HCEC 1CT (cell line): Measurements from ENCODE around the gene MMP25.
"Not testable (repeated sequence)": the region's sequence is repeated elsewhere in the genome, so short reads cannot be mapped to it uniquely, and the experiment has no call there.

Source experiments
- DNase-seq: peaks from one replicate; pipeline ENCODE4 v3.0.0-alpha.2; 2017

The MMP25 gene

GRCh38 chr16:3030222-3031212 is 15.8 kb upstream of the MMP25 start:
- DNase-seq: no peak

- DNase-seq: no peak
Observed at GRCh38 chr16:3032624-3033023, 13.7 kb upstream of the MMP25 start.

GRCh38 chr16:3035289-3035971 is 10.9 kb upstream of the MMP25 start:
- DNase-seq: no peak

GRCh38 chr16:3035972-3036725 is 10.2 kb upstream of the MMP25 start:
- DNase-seq: no peak

GRCh38 chr16:3036726-3037315 is 9.5 kb upstream of the MMP25 start, which contains the start of gene BICDL2:
Gene BICDL2 (minus strand): TSS chr16:3036944. CDS start chr16:3035496, 1,448 bp downstream.
- no peak for DNase-seq

GRCh38 chr16:3038256-3038655 is 8.1 kb upstream of the MMP25 start:
- no peak for DNase-seq

GRCh38 chr16:3038896-3039295 is 7.5 kb upstream of the MMP25 start:
- no peak for DNase-seq

GRCh38 chr16:3042376-3042775 is 4.0 kb upstream of the MMP25 start:
- no peak for DNase-seq

GRCh38 chr16:3044708-3045107 is 1.7 kb upstream of the MMP25 start:
- no peak for DNase-seq

GRCh38 chr16:3046641-3047386 is 453 bp downstream of the MMP25 start:
- no peak for DNase-seq

- no peak for DNase-seq
Observed at GRCh38 chr16:3047387-3047720, 993 bp downstream of the MMP25 start.

- no peak for DNase-seq
Observed at GRCh38 chr16:3049921-3050481, 3.6 kb downstream of the MMP25 start.

GRCh38 chr16:3050487-3050886 is 4.1 kb downstream of the MMP25 start:
- no peak for DNase-seq

GRCh38 chr16:3051009-3051408 is 4.6 kb downstream of the MMP25 start:
- DNase-seq: no peak

GRCh38 chr16:3051494-3051893 is 5.1 kb downstream of the MMP25 start:
- DNase-seq: no peak

GRCh38 chr16:3052571-3053329 is 6.4 kb downstream of the MMP25 start:
- not testable (repeated sequence) for DNase-seq

GRCh38 chr16:3053330-3053710 is 7.0 kb downstream of the MMP25 start:
- DNase-seq: not testable (repeated sequence)

GRCh38 chr16:3054965-3055733 is 8.8 kb downstream of the MMP25 start:
- DNase-seq: no peak

- DNase-seq: not testable (repeated sequence)
Observed at GRCh38 chr16:3055734-3056115, 9.4 kb downstream of the MMP25 start.
